Putamen (tissue), 1 donor: ENCODE results near the gene NPTX1.

Source experiments
- DNase-seq: peaks from one replicate; pipeline ENCODE4 v3.0.0-alpha.2; 2016; ENCODE audit warnings: low spot score

Gene NPTX1

DNA sequence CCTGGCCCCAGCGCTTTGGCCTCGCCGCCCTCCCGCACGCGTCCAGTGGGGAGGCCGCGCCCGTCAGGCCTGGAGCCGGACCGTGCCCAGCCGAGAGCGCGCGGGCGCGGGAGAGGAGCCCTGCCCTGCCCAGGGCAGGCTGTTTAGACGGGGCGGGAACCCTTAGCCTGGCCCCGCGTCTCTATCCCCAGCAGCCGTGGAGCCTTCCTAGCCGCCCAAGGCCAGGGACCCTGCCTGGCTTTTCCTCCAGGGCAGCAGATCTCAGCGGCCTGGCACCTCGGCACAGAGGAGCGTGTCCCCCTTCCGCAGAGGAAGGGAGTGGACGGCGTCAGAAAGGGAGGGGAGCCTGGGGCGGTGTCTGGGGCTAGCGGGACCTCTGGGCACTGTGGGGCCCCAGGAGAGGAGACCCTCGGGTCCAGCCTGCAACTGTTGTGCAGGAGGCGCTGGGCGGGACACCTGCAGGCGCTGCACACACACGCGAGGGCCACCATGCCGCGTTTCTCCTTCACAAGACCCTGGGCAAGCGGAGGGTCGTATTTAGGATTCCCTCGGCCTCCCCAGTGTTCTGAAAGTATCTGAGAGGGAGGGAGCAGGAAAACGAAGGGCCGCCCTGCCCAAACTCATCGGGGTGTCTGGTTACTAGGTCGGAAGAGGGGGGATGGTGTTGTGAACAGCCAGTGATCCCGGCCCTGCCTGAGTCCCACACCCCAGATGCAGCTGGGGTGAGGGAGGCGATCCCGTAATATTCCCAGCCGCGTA, 2.3 kb upstream of the NPTX1 start:
- no peak for DNase-seq

DNA sequence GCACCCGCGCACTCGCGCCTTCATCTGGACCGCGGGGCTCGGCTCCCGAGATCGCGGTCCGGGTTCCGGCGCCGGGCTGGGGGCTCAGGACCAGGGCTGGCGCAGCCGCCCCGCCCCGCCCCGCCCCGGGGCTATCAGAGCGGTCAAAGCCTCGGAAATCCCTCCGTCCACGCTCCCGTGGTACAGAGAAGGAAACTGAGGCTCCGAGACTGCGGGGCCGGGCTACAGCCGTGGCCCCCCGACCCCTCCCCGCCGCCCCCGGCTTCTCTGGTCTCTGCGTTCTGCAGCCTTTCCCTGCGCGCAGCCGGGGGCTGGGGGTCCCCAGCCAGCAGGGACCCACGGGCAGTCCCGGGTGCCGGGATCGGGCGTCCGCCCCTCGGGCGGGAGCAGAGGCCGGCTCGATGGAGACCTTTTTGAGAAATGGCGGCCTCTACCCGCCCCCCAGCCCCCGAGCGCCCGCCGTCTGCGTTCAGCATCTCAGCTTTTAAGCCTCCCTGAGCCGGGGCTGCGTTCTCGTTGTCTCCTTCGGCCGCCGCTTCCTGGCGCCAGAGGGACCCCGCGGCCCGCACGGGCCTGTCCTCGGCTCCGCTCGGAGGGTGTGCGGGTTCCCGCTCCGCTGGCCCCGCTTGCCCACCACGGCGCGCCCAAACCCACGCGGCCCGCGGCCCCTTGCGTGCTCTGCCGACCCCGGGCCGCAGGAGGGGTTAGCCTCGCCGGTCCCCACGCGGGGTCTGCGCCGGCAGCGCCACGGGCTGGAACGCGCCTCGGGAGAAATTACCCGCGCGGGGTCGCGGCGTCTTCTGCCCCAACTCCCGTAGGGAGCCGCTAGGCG, 1.5 kb upstream of the NPTX1 start:
- DNase-seq = no peak

DNA sequence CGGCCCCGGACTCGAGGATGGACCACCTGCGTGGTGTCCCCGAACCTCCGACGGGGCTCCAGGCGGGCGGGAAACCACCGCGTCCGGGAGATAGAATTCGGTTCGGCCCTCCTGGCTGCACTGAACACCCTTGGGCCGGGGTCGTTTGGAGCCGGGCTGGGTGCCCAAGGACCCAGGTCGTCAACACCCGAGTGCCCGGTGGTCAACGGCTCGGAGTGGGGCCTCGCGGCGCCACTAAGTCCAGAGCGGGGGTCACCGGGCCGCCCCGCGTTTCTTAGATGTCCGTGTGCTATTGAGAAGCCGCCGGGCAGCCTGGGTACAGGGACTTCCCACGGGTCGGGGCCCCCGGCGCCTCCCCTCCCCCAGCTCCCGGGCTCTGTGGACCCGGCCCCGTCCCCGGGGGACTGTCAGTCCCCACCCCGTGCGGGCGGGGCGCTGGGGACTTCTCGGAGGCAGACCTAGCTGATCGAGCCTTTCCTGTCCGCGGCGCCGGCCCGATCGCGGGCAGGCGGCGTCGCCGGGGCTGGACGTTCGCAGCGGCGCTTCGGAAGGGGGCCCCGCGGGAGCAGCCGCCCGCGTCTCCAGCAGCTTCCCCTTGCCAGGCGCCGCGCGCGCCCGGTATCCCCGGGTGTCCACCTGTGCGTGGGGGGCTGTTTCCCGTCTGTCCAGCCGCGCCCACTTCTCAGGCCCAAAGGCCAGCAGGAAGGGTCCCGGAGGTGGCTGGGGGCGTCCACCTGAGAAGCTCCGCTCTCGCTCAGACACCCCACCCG, 655 bp upstream of the NPTX1 start:
- DNase-seq = no peak

DNA sequence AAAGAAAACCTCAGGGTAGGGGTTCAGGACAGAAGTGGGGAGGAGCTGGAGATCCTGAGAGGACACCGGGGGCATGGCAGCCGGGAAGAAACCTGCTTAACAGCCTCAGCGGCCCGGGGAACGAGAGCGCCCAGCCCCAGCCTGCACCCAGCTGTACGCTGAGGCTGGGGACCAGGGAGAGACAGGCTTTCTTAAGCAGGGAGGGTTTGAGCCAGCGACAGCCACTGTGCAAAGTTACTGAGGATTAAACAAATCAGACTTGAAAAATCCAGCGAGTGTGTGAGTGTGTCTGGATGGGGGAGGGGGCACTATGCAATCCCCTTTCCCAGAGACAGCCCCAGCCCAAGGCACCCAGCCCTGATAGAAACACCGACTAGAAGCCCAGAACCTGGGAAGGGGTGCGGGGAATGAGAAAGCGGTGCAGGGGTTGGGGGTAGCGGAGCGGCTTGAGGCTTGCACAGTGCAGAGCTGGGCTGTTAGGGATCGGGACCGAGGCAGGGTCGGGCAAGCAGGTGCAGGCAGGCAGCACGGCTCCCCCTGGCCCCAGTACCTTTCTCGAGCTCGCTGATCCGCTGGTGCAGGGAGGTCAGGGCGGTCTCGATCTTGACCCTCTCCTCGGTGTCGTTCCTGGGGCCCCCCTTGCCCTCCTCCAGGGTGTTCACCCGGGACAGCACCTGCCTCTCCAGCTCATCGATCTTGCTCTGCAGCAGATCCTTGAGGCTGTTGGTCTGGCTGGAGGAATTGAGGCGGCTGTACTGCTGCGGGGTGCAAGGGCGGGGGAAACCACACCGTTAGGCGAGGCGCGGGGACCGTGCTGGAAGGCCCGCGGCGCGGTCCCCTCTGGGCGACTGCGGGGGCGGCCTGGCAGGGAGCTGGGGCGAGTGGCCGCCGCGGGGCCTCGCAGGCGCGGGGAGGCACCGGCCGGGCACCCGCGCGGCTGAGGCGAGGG, 1.2 kb downstream of the NPTX1 start:
- DNase-seq = no peak

DNA sequence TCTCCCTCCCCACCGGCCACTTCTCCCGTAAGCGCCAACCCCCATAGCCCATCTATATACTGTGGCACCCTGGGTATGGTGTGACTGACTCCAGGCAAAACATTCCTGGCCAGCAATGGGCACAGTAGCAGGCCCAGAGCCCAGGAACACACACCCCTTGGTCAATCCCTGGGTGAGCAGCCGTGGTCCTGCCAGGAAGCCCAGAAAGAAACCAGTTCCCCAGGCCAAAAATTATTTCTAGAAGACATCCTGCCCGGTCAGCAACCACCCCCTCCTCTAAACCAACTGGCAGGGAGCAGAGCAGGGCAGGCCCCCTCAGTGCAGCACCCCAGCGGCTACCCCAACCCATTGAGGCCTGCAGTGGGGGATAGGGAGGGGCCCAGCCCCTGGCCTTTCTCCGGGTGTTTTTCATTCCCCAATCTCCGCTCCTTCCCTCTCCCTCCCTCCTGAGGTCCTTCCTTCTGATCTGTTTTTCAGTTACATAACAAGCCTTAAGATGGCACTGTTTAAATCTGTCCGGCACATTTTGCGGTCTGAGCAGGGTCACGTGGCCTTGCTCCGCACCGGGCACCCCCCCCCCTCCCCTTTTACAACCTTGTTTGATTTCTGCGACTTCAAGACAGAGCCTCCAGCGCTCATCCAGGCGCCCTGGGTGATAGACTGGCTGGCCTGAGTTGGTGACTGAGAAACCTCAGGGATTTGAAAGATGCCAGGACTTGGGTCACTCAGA, 2.0 kb downstream of the NPTX1 start:
- no peak for DNase-seq

DNA sequence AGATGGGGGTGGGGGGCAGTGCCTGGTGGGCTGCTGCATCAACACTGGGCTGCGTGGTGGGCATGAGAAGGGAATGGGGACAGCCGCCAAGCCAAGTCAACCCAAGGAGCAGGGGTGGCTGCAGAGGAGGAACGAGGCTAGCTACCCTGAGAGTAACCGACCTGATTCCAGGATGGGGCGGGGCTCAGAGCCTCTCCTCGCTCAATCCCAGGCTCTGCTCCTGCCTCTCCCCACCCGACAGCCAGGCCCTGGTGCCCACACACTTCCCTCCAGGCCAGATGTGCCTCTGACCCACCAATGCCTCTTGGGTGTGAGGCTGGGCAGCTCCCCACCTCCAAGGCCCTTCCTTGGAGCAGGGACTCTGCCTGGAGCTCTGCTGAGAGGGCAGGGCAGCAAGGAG, 2.7 kb downstream of the NPTX1 start:
- no peak for DNase-seq

DNA sequence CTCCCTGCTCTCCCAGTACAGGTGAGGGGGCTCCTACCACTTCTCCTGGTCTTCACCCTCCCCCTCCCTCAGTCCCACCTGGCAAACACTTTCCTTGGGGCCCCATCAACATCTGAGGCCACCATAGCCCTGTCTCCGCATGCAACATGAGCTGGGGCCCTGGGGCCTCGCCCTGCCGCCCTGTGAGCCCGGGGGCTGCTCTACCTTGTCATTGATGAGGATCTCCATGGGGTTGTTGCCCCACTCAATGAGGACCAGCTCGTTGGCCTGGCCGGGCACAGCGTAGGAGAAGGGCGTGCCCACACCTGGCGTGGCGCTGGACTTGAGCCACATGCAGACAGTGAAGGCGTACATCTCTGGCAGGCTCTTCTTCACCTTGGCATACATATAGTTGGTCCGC, 3.4 kb downstream of the NPTX1 start:
- no peak for DNase-seq

DNA sequence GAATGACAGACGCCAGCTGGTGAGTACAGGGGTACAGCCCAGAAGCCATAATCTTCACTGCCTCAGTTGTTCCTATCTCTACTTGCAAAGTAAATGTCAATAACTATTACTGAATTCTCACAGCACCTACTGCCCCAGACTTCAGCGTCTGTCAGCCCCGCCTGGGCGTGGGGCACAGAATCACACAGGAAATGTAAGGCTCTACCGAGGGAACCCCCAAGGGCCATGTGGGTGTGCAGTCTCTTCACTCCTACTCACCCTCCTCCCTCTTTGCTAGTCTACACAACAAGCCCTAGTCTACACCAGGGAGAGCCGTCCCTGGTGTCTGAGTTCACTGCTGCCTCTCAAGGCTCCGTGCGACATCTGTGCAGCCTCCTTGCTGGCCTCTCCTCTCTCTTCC, 4.5 kb downstream of the NPTX1 start:
- DNase-seq = no peak

DNA sequence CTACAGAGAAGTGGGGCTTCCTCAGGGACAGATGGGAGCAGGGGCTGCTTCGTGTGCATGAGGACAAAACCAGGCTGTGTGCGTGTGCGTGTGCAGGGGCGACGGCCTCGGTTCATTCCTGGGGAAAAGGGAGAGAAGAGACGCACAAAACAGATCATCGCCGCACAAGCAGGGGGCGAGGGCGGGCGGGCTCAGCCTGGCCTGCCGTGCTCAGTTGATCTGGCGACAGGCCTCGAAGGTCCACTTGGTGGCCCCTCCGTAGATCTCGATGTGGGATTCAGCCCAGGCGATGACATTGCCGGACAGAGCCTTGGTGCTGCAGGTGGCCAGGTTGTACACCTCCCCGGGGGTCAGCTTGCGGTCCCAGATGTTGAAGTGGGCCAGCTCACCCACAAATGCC, 5.8 kb downstream of the NPTX1 start:
- no peak for DNase-seq

DNA sequence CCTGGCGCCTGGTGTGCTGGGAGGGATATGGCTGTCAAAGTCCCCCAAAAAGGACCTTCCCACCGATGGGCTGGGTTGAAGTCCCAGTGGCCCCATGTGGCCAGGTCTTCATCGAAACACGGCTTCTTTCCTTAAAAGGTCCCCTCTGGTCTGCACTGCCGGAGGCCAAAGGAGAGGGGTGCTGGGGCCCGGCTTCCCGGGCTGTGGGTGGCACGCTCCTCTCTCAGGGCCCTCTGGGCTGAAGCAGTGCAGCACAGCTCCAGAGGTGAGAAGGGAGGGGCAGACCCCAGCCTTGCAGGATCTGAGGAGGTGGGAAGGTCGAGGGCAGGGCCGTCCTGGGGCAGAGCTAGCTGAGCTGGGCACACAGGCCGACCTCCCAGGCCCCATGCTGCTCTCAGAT, 6.7 kb downstream of the NPTX1 start:
- no peak for DNase-seq

DNA sequence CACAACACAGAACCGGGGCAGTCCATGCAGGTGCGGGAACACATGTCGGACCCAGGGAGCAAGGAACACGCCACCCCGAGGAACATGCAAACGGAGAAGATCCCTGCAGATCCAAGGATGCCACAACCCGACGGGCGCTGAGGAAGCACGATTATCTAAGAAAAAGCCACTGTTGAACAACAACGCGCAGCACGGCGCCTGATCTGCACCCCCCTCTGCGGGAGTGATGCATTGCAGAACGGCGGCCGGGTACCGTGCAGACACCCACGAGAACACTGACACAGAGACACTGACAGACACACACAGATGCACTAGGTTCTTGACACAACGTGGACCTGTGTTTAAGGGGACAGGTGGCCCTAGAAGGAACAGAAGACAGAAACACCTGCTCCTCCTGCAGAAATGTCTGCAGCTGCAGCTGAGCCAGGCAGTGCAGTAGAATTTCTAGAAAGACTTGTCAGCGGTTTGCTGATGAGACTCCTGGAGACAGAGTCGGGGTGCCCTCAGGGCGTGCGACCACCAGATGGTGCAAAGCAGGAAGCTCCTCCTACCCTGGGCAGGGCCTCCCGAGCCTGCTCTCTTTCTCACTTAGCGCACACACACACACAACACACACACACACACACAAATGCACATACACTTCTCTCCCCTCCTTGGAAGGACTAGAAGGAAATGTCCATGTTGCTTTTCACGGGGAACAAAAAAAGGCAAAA, 7.5 kb downstream of the NPTX1 start:
- no peak for DNase-seq

DNA sequence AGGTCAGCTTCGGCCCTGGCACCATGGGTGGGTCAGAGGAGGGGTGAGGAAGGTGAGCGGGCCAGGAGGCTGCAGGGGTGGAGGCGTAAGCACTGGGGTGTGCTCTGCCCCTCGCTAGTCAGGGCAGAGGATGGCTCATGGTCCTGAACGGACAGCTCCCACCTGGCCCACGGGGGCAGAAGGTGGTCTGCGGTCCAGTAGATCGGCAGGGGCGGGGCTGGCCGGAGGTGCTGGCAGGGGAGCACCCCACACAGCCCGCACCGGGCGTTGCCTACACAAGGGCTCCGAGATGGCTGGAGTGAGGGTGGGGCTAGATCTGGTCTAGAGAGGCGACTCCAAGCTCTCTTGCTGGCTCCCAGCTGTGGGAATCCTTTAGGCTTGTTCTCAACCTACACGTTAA, 8.2 kb downstream of the NPTX1 start:
- no peak for DNase-seq

DNA sequence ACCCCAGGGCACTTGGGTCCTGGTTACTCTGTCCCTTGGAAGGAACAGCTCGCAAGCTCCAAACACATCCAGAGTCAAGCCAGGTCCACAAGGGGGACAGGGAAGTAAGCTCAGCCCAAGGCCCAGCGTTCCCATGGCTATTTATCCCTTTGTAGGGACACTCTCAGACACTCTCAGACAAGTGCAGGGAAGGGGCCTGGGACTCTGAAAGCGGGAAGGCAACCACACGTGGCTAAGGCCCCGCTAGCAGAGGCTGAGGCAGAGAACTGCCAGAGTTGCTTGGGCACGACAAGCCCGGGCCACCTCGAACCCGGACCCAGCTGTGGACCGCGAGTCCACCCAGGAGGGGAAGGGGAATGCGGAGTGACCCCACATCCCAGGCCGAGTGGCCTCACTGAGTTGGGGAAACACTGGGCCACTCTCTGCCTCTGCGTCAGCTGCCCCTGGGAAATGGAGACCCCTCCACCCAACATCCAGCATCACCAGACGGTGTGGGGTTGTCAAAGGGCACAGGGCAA, 10.2 kb downstream of the NPTX1 start:
- no peak for DNase-seq

DNA sequence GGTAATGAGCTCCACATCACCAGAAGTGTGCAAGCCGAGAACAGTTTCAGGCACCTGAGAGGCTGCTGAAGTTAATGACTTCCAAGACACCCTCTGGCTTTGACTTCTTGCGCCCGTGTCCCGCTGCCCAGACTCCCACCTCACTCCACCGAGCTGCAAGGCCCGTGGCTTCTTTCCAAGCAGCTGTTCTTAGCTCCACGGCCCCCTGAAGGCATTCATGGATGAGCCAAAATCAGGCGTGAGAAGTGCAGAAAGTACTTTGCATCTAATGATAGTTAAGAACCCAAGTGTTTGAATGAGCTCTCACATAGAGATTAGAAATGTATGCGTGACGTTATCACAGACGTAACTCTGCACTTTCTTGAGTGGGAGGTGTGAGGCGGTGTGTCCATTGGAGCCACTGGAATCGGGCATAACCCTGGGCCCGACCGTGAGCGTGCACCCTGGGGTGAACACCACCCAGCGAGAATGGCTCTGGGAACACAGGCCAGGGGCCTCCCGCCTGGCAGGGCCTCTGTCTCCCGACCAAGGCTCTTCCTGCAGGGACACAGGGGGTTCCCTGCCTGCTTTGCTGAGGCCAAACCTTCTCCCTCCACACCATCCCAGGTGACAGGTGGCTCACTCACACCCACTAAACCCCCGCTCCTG, 11.0 kb downstream of the NPTX1 start:
- no peak for DNase-seq

DNA sequence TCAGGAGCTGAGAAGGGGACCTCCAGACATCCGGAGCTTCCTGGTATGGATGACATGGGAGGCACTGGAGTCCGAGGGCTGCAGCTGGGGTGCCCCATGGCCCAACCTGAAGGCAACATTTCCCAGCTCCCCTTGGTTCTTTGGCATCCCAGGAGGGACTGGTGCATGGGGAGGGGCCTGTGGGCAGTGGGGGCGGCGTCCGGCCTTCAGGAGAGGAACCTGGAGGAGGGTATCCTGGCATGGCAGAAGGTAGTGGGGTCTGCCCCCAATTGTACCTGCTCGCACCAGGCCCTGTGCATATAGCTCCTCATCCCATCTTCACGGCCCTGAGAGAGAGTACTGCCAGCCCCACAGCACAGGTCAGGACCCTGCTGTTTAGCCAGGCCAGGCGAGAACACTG, 11.9 kb downstream of the NPTX1 start:
- DNase-seq = no peak

DNA sequence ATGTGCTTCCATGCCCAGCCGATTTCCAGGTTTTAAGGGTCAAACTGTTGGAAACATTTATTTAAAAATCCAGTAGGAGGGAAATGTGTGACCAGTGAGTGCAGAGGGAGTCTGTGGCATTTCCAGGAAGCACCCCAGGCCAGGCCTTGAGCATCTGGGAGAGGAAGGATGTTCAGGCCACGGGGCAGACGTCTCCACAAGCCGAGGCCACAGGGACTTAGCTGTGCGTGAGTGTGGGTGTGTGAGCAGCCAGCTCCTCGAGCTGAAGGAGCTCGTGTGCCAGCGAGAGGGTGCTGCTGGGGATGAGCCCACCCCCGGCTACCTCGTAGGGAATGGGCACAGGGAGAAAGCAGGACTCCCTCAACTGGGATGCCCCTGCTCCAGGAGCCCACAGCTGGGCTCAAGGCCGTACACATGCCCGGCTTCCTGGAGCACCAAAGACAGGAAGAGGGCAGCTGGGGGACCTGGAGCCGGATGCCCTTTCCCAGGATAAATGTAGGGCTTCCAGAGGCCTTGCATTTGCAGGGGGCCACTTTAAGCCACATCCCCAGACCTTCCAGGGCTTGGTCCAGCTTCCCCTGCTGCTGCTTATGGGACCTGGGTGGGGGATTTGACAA, 12.5 kb downstream of the NPTX1 start:
- DNase-seq = no peak

DNA sequence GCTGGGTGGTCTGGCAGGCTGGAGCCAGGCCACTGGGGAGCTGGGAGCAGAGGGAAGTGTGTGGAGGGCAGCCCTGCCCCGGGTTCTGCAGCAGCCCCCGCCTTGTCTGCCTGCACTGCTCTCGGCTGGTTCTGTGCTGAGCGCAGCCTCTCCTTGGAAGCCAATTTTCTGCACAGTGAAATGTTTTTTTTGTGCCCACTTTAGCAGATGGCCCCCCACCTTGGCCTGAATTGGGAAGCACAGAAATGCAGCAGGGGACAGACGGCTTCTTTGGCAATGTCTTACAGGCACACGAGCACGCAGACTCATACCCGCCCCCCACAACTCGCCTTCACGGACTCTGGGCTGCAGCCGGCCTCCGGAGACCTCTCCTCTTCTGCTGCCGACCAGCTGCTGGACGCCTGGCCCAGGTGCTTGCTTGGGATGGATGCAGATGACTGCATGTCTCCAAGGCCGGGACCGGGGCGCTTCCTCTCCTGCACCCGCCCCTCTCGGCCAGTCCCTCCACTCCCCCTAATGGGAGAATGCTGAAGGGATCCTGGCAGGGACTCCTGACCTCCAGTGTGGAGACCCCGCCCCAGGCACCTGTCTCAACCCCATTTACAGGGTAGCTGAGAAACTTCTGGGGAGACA, 14.8 kb downstream of the NPTX1 start:
- no peak for DNase-seq

DNA sequence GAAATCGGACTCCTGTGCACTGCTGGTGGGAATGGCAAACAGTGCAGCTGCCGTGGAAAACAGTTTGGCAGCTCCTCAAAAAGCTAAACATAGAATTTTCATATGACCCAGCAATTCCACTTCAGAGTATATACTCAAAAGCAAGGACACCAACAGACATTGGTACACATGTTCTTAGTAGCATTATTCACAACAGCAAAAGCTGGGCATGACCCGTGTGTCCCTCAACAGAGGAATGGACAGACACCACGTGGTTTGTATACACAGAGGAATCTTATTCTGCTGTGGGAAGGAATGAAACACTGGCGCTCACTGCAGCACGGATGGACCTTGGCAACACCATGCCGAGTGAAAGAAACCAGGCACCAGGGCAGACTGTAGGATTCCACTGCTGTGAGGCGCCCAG, 16.0 kb downstream of the NPTX1 start:
- DNase-seq = no peak

DNA sequence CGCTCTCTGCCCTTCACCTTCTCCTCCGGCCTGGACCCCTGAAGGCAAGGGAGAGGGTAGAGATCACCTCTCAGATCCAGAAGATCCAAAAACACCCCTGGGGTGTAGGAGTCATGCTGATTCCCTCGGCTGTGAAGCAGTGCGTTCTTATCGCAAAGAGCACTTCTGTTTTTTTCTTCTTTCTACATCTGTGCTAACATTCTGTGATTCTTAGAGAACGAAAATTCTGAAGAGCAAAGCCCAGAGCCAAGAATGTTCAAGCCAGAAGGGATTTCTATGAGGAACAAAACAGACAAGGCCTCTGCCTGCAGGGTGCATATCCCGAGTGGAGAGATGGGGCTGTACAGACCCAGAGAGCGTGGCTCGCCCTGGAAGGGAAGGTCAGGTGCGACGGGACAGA, 17.2 kb downstream of the NPTX1 start:
- no peak for DNase-seq
